DMS 273 (cell line): ENCODE data around the gene WSCD2.

Experiments used
- DNase-seq: peaks from one replicate; lab custom pipeline; 2025; ENCODE audit not compliant: unreplicated experiment; lab: John Stamatoyannopoulos, UW

The WSCD2 gene

GRCh38 chr12:108107293-108107692 is 21.8 kb upstream of the WSCD2 start:
- DNase-seq, result no peak

GRCh38 chr12:108109504-108109903 is 19.6 kb upstream of the WSCD2 start:
- DNase-seq, result no peak

DNA sequence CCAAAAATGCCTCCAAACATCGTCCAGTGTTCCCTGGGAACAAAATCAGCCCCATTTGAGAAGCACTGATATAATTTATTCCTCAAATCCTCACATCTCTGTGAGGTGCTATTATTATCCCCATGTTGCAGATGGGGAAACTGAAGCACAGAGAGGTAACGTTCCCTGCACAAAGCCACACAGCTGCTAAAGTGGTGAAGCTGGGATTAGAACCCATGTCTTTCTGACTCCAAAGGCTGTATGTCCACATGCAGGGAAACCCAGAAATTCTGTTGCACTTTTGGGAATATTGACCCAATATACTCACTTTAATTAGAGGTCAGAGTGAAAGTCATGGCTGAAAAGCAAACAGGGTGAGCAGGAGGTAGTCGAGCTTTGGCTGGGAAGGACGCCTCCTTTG is 19.1 kb upstream of the WSCD2 start:
- DNase-seq, result no peak

- DNase-seq, result no peak
Measured at GRCh38 chr12:108110844-108111243, 18.2 kb upstream of the WSCD2 start.

- peak; percentile 13 for DNase-seq
Measured at GRCh38 chr12:108112832-108113556, 16.1 kb upstream of the WSCD2 start.

- DNase-seq, result no peak
Measured at GRCh38 chr12:108115123-108116121, 13.7 kb upstream of the WSCD2 start.

GRCh38 chr12:108116254-108116653 is 12.8 kb upstream of the WSCD2 start:
- DNase-seq, result no peak

DNA sequence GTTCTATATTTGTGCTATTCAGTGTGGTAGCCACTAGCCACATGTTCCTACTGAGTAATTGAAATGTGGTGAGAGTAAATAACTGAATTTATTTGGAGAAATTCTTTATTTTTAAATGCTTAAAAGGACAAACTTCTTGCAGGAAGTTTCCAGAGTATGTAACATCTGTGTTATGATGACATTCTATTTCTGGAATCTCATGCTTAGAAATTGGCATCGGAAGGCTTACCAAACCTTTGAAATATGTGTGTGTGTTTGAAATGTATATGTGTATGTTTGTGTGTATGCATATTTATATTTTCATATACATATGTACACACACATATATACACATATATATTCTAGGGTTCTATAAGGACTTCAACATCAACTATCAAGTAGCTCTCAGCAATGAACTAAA is 12.4 kb upstream of the WSCD2 start:
- no peak for DNase-seq

GRCh38 chr12:108117163-108117849 is 11.8 kb upstream of the WSCD2 start:
- DNase-seq, result peak; percentile 88

GRCh38 chr12:108117902-108118301 is 11.2 kb upstream of the WSCD2 start:
- no peak for DNase-seq

DNA sequence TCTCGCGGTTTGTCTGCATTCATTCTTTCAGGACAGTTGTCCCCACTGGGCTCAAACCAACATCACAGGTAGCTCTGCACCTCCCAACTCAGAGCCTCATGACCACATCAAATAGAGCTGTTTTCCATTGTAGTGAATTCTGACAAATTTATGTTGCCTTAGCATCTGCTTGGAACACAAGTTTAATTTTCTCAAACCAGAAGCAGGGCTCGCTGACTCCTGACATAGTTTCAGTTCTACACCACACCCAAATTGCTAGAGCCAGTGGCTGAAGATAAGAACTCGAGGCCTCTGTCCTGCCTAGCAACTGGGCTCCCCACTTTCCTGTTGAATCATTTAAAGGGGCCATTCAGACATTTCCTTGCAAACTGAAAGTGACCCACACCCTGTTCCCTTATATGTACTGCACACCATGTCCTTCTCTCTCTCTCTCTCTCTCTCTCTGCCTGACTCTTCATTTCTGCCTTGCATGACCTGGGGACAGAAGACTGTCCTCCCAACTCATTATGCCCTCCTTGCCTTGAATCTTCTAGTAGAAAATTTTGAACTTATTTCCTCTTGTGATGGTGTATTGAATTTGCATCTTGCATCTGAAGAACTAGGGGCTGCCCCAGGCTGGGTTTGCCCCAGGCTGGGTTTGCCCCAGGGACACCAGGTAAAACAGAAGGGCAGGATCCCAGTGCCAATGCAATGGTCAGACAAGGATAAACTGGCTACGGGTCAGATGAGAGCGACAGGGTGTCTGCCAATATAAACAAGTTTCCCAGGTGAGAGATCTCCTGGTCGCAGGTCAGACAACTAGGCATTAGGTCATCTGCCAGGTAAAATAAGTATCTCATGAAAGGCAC is 9.7 kb upstream of the WSCD2 start:
- no peak for DNase-seq

GRCh38 chr12:108119974-108120862 is 8.9 kb upstream of the WSCD2 start:
- DNase-seq, result no peak

- DNase-seq, result peak; percentile 13
Measured at GRCh38 chr12:108120863-108121165, 8.3 kb upstream of the WSCD2 start.

DNA sequence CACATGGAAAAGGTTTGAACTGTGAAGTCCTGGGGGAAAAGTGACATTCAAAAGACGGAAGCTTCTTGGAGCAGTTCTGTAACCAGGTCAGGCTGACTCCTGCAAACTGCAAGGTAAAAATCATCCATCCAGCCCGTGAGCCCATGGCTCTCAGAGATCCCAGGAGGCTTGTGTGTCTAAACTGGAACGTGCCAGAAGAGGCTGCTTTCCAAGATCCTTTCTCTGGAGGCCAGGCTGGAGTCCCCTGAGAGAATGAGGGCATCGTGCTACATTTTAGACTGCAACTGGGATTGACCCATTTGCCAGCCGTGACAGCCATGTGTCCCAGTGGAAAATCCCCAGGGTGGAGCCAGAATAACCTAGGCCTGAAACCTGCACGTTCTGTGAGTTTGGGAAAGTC is 7.8 kb upstream of the WSCD2 start:
- no peak for DNase-seq

DNA sequence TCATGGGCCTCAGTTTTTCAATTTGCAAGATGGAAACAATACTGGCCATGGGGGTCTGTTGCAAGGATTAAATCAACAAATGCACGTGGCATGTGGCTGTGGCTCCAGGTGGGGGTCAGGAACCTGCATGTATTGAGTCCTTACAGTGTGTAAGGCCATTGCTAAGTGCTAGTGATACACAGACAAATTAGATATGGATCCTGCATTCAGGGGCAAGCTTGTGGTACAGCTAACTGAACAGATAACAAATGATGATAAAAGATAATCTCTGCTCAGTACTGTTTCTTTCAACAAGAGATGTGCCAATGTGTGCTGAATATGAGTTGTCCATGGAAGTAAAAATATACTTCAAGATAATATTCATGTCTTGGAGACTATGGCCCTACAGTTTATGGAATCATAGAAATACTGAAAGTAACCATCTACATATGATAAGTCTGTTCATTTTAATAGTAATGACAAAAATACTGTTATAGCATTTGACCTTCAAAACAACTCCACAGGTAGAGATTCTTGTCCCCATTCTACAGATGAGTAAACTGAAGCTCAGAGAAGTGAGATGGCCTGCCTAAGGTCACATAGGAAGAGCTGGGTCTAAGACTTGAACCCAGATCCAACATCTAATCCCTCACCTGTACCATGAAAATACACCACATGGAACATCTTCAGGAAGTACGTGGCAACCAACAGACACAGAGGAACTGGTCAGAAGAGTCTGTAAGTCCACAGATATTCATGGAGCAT is 7.2 kb upstream of the WSCD2 start:
- DNase-seq, result no peak

DNA sequence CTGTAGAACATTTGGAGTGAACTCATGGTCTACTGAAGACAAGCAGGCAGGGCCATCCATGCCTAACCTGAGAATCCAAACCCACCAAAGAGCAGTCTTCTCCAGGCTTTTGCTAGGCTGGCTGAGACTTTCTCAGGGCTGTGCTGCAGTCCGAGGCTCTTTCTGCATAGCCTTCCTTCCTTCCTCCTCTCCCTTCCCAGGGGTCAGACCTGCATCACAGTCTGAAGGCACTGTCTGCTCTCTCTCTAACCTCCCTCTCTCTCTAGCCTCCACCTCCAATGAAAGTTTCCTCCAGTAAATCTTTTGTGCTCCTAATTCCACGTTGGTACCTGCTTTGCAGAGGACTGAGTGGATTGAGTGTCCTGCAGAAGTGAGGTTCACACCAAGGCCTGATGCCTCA is 6.4 kb upstream of the WSCD2 start:
- DNase-seq, result no peak

DNA sequence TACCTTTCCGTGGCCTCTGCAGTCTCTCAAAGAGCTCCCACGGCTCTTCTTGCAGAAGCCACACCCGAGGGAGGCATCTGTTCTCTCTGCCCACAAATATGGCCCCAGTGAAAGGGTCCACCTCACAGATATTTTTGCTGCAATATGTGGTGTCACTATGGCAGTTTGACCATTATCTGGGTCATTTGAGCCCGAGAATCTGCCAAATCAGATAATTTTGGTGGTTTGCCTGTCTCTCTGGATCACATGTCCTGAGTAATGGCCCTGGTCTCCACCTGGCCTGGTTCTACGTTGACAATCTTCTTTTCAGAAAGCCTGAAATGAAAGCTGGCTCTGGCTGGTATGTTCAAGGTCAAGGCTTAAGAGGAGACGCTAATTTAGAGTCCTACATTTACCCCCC is 5.7 kb upstream of the WSCD2 start:
- DNase-seq, result no peak

DNA sequence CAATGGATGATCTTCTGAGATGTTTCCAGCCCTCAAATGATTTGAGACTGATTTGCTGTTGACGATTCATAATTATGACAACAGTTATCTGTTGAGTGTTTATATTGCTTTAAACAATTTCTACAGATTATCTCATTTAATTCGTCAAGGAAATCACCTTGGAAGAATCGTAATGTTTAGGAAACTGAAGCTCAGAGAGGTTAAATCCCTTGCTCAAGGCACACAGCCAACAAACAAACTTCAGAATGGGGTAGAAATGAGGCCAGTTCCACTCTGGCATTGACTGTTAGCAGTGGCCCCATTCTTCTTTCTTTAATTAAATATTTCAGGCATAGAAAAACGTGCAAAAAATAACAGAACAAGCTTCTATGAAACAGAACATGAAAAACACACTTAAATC is 4.0 kb upstream of the WSCD2 start:
- DNase-seq, result no peak

- DNase-seq, result no peak
Measured at GRCh38 chr12:108126212-108126611, 2.9 kb upstream of the WSCD2 start.
